WERI-Rb-1 (cell line): ENCODE results near the gene MAP7D3.

ENCODE experiments used
- DNase-seq: peaks from one replicate; pipeline ENCODE4 v3.0.0-alpha.2; 2020
- H3K27ac ChIP-seq: fragments of 250-450 bp; sonication (Bioruptor Pico); 2 replicates; pipeline ENCODE4 v1.5.1; 2020; ENCODE audit warnings: mild to moderate bottlenecking, moderate library complexity
- H3K27me3 ChIP-seq: fragments of 250-450 bp; sonication (Bioruptor Pico); 2 replicates; pipeline ENCODE4 v1.5.1; 2021; ENCODE audit warnings: mild to moderate bottlenecking, low read depth, moderate library complexity; ENCODE audit not compliant: insufficient read depth, severe bottlenecking
- H3K36me3 ChIP-seq: fragments of 250-450 bp; sonication (Bioruptor Pico); 2 replicates; pipeline ENCODE4 v1.5.1; 2020; ENCODE audit warnings: mild to moderate bottlenecking, moderate library complexity
- H3K4me3 ChIP-seq: 2 replicates; pipeline ENCODE4 v1.5.1; 2011; ENCODE audit warnings: low read depth, mild to moderate bottlenecking, control low read depth, low read length
- H3K9me3 ChIP-seq: fragments of 250-450 bp; sonication (Bioruptor Pico); 2 replicates; pipeline ENCODE4 v1.5.1; 2021; ENCODE audit warnings: mild to moderate bottlenecking, moderate library complexity; ENCODE audit not compliant: severe bottlenecking
- CTCF ChIP-seq: IDR thresholded peaks from 2 replicates; pipeline ENCODE4 v1.5.1; 2011; ENCODE audit warnings: low read depth, mild to moderate bottlenecking, control low read depth, inconsistent platforms, low read length

MAP7D3 gene

DNA sequence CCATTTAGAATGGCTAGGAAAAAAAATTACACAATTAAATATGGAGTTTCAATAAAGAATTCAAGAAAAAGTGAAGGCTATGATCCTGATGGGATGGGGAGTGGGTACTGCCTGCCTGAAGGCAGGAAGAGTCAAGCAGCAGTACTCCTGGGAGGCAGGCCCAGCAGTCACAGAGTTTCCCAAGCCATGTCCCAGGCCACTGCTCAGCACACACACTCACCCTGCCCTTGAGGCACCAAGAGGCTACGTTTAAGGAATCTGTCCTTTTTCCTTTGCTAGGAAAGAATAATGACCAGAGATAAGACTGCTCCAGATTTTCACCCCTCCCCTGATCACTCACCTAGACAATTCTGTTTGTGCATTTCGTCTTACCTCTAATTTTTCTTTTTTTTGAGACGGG is 30.2 kb downstream of the MAP7D3 start:
- no peak for DNase-seq
- no peaks in the 10 kb centered on the region; the same call in 1 of the 2 replicates for H3K36me3 ChIP-seq
- H3K4me3 ChIP-seq: no peak overlapping the region
- peaks cover 3% of the 10 kb centered on the region for H3K27me3 ChIP-seq
- H3K27ac ChIP-seq: no peak overlapping the region
- TF ChIP-seq CTCF: no peak
- H3K9me3 ChIP-seq: no peaks in the 10 kb centered on the region

GRCh38 chrX:136220540-136220939 is 30.7 kb downstream of the MAP7D3 start:
- Histone ChIP-seq H3K4me3 (no peak overlapping the region), H3K27me3 (peaks cover 3% of the 10 kb centered on the region), H3K9me3 (no peaks in the 10 kb centered on the region), H3K36me3 (no peaks in the 10 kb centered on the region; the same call in 1 of the 2 replicates), H3K27ac (no peak overlapping the region)
- TF ChIP-seq CTCF: no peak
- no peak for DNase-seq

GRCh38 chrX:136219893-136220292 is 31.3 kb downstream of the MAP7D3 start:
- Histone ChIP-seq H3K27ac (no peak overlapping the region), H3K27me3 (peaks cover 3% of the 10 kb centered on the region), H3K36me3 (no peaks in the 10 kb centered on the region; the same call in 1 of the 2 replicates), H3K9me3 (no peaks in the 10 kb centered on the region), H3K4me3 (no peak overlapping the region)
- TF ChIP-seq CTCF: no peak
- no peak for DNase-seq

GRCh38 chrX:136215559-136215958 is 35.6 kb downstream of the MAP7D3 start:
- Histone ChIP-seq H3K36me3 (no peaks in the 10 kb centered on the region), H3K4me3 (no peak overlapping the region), H3K27ac (no peak overlapping the region), H3K9me3 (no peaks in the 10 kb centered on the region), H3K27me3 (peaks cover 3% of the 10 kb centered on the region)
- TF ChIP-seq CTCF: no peak
- DNase-seq: no peak

GRCh38 chrX:136214551-136214950 is 36.6 kb downstream of the MAP7D3 start:
- no peak for TF ChIP-seq CTCF
- no peak overlapping the region for H3K4me3 ChIP-seq
- no peaks in the 10 kb centered on the region for H3K36me3 ChIP-seq
- DNase-seq: no peak
- H3K27me3 ChIP-seq: peaks cover 3% of the 10 kb centered on the region
- H3K9me3 ChIP-seq: no peaks in the 10 kb centered on the region
- no peak overlapping the region for H3K27ac ChIP-seq

GRCh38 chrX:136212557-136213111 is 38.6 kb downstream of the MAP7D3 start:
- Histone ChIP-seq H3K36me3 (no peaks in the 10 kb centered on the region), H3K27ac (no peak overlapping the region), H3K9me3 (no peaks in the 10 kb centered on the region), H3K27me3 (peaks cover 3% of the 10 kb centered on the region), H3K4me3 (no peak overlapping the region)
- DNase-seq: no peak
- TF ChIP-seq CTCF: no peak
